Fibroblast of lung (primary cell): ENCODE data around the gene C10orf88.

Experiments used
- CTCF ChIP-seq, 2 donors: IDR thresholded peaks in 1 of 2; conservative IDR thresholded peaks in 1 of 2; 1 replicate in 1 of 2; 2 replicates in 1 of 2; pipeline ENCODE4 v1.5.1; 2011 to 2012; ENCODE audit warnings: low read length in 2 of 2, control low read depth in 1 of 2, inconsistent platforms in 1 of 2, low read depth in 1 of 2, mild to moderate bottlenecking in 1 of 2
- EZH2 ChIP-seq: IDR thresholded peaks from 2 replicates; pipeline ENCODE4 v1.5.1; 2012; ENCODE audit warnings: low read length, control low read depth, mild to moderate bottlenecking; ENCODE audit errors: missing control alignments

- TF ChIP-seq CTCF (conservative IDR thresholded peaks at IDR 0.05 in 1 of 2, IDR thresholded peaks at IDR 0.05 in 1 of 2; ENCODE audit: low read depth in 1 of 2, low read length in 2 of 2) (no peak), EZH2 (no peak)
Observed at GRCh38 chr10:122962405-122962804, 8.4 kb upstream of the C10orf88 start.
